Measurements from ENCODE around the gene SMPD3. TPM values are rescaled to one million over a fixed set of nuclear protein-coding genes. Genes with fewer than 3 reads are reported as not detected.

The SMPD3 gene
- total and polyA plus RNA-seq, 9 of the 15 experiments (the other 6 are each of a cell fraction or from before 2014, with no cell fraction given): 0.03 to 1.2 (median 0.18) TPM

- TF ChIP-seq CHAMP1 (IDR thresholded peaks at IDR 0.05): no peak
- TF ChIP-seq ZNF764 (CRISPR knock-in tag; IDR thresholded peaks at IDR 0.05; ENCODE audit: low read depth): no peak
- TF ChIP-seq LEF1 (IDR thresholded peaks at IDR 0.05): no peak
- TF ChIP-seq ZNF263 (CRISPR knock-in tag; IDR thresholded peaks at IDR 0.05; ENCODE audit: borderline replicate concordance): no peak
- no peak for TF ChIP-seq HDGF (IDR thresholded peaks at IDR 0.05)
These were observed 3.9 kb upstream of the SMPD3 start (continued) for GRCh38 chr16:68452176-68452575.

- FAIRE-seq (no peak), ATAC-seq (no peak), DNase-seq (ENCODE audit: extremely low read depth in 1 of 4, low spot score in 3 of 4) (no peak)
- Histone ChIP-seq H3K79me2 (ENCODE audit: control insufficient read depth, insufficient read depth, low read length) (no peaks in the 10 kb centered on the region), H3K27ac (ENCODE audit: extremely low read depth, low read depth, low read length) (no peak overlapping the region), H3K9ac (ENCODE audit: insufficient read depth in 1 of 2, low read depth in 2 of 2, low read length in 2 of 2) (no peak overlapping the region), H3K4me2 (ENCODE audit: insufficient read depth, low read length) (no peak overlapping the region), H3K9me1 (ENCODE audit: control insufficient read depth, insufficient read depth, low read length) (no peaks in the 10 kb centered on the region), H3K36me3 (ENCODE audit: control insufficient read depth, insufficient read depth, low read length) (no peaks in the 10 kb centered on the region), H3K4me1 (replicated peaks in 1 of 2; ENCODE audit: control insufficient read depth in 2 of 2, insufficient read depth in 2 of 2, low read length in 2 of 2) (peaks cover 2 to 22% of the 10 kb centered on the region in 2 experiments; a peak in 2 of 5 replicates), H2AFZ (ENCODE audit: low read depth, low read length) (no peak overlapping the region), H4K20me1 (replicated peaks; ENCODE audit: control insufficient read depth, insufficient read depth, low read length) (no peaks in the 10 kb centered on the region), H3K4me3 (no peak overlapping the region), H3K9me3 (replicated peaks; ENCODE audit: control insufficient read depth, insufficient read depth, low read depth, low read length) (no peaks in the 10 kb centered on the region), H3K27me3 (ENCODE audit: control insufficient read depth in 2 of 2, insufficient read depth in 2 of 2, low read length in 2 of 2) (0 out of 5 replicates have a peak, but pooled peaks cover 0 to 5% of the 10 kb centered on the region in 2 experiments)
- intact Hi-C loops (cut with micrococcal nuclease) (no loop called here), in situ Hi-C loops (cut with MboI) (no loop called here)
- ChIA-PET CTCF (ENCODE audit: low intra/inter-chr PET ratio) (no interaction called here), POLR2A (interaction anchor here (0.5 kb wide), 1 partner anchor 311 kb away, joined by 4 read pairs; no protein-coding TSS in a partner anchor)
- no TSS peak for BruUV-seq (replicated peaks)
- WGBS (ENCODE audit: insufficient coverage, low coverage, missing lambda C conversion rate): 0% methylated on average over 1 of the region's 1 CpG
- TF ChIP-seq CTBP1 (IDR thresholded peaks at IDR 0.05; ENCODE audit: borderline replicate concordance) (no peak), YBX1 (IDR thresholded peaks at IDR 0.05) (no peak), ELK3 (CRISPR knock-in tag; IDR thresholded peaks at IDR 0.05) (no peak), CBFA2T2 (conservative IDR thresholded peaks at IDR 0.05) (no peak), XRCC4 (IDR thresholded peaks at IDR 0.05; ENCODE audit: extremely low read depth, insufficient read depth, insufficient read length) (no peak), ZNF766 (CRISPR knock-in tag; conservative IDR thresholded peaks at IDR 0.05) (no peak), ZNF561 (CRISPR knock-in tag; conservative IDR thresholded peaks at IDR 0.05) (no peak), CAMTA2 (CRISPR knock-in tag; conservative IDR thresholded peaks at IDR 0.05) (no peak), NFRKB (IDR thresholded peaks at IDR 0.05; ENCODE audit: low read depth) (no peak), KAT7 (CRISPR knock-in tag; IDR thresholded peaks at IDR 0.05; ENCODE audit: borderline replicate concordance) (no peak), E2F6 (IDR thresholded peaks at IDR 0.05; ENCODE audit: borderline replicate concordance in 1 of 2, extremely low read depth in 1 of 2, insufficient read depth in 1 of 2, insufficient read length in 1 of 2, low read depth in 1 of 2, low read length in 1 of 2, poor library complexity in 1 of 2, severe bottlenecking in 1 of 2) (no peak), SREBF1 (IDR thresholded peaks at IDR 0.05; ENCODE audit: borderline replicate concordance, low read depth, low read length) (no peak), DLX4 (CRISPR knock-in tag; IDR thresholded peaks at IDR 0.05) (no peak)
These were observed 3.4 kb upstream of the SMPD3 start for GRCh38 chr16:68451676-68452075.
